NCI-H2029 (cell line): ENCODE data around the gene DNAJC9.
A peak's percentile ranks its signal among the peaks of the same experiment; 100 is the strongest.
"Not testable (repeated sequence)": the region's sequence is repeated elsewhere in the genome, so short reads cannot be mapped to it uniquely, and the experiment has no call there.

Experiments used
- DNase-seq: peaks from one replicate; lab custom pipeline; 2025; lab: John Stamatoyannopoulos, UW

DNAJC9 gene

DNA sequence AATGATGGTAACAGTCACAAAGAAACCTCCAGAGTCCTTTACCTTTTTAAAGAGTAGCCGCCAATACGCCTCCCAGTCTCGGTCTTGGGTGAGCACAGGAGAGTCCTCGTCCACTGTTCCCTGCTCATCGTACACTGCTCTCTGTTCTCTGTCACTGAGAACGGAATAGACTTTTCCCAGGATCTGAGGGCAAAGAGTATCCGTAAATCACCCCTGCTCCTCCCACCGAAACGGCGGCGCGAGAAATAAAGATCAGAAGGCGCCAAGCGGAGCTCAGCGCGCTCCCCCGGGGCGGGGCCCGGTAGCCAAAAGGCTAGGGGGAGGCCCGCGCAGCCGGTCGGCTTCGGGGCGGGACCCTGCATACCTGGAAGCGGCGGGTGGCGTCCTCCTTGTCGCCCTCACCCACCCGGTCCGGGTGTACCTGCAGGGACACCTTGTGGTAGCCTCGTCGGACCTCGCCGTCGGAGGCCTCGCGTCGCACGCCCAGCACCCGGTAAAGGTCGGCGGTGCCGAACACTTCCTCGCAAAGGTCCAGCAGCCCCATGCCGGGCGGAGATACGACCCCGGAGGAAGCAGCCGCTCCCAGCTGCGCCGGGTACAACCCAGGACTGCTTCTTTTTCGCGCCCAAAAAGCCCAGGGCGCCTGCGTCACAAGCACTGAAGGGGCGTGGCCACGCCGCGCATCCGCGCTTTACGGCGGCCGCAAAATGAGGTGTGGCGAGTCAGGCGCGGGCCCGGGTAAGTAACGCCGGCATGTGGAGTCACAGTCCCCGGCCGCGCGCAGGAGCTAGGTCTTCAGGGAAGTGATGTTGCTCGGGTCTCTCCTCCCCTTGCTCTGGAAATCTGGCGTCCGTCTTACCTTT, at the start of gene DNAJC9:
TSS of gene DNAJC9 (minus strand) at position 610 of the 863 bp plus-strand sequence. CDS start at position 544, 66 bp downstream.
- peak; percentile 68 for DNase-seq

DNA sequence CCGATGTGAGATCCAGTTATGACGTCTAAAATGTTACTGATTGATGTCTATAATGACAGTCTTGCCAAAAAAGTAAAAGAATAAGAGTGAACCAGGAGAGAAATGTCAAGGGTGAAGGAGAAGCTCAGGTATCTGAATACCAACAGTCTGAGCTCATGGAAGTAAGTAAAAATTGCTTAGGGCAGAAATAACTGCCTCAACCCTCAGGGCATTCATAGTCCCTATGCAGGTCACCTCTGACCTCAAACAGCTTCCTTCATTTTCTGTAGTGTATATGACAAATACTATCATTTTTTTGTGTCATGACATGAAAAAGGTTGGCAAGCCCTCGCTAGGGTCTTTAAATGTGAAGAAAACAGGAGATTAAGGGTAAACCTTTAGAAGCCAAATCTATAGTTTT, 46.4 kb upstream of the DNAJC9 start:
- no peak for DNase-seq

DNA sequence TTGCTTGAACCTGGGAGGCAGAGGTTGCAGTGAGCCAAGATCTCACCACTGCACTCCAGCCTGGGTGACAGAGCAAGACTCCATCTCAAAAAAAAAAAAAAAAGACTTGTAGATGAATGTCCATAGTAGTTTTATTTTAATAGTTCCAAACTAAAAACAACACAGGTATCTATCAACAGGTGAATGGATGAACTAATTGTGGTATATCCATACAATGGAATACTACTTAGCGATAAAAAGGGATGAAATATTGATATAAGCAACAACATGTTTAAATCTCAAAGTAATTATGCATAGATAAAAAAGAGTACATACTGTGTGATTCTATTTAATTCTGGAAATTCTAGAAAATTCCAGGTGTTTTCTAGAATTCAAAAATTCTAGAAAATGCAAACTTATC, 42.9 kb upstream of the DNAJC9 start:
- no peak for DNase-seq

- no peak for DNase-seq
These were observed 40.4 kb upstream of the DNAJC9 start for GRCh38 chr10:73287441-73287840.

DNA sequence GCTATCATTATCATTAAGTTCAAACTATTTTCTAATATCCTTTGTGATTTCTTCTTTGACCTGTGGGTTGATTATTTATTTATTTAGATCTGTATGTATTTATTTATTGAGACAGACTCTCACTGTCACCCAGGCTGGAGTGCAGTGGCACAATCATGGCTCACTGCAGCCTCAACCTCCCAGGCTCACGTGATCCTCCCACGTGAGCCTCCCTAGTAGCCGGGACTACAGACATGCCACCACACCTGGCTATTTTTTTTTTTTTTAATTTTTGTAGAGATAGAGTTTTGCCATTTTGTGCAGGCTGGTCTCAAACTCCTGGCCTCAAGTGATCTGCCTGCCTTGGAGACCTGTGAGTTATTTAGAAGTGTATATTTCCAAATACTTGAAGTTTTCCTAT, 34.0 kb upstream of the DNAJC9 start:
- DNase-seq = no peak

- DNase-seq = no peak
These were observed 17.4 kb upstream of the DNAJC9 start for GRCh38 chr10:73264423-73264822.

DNA sequence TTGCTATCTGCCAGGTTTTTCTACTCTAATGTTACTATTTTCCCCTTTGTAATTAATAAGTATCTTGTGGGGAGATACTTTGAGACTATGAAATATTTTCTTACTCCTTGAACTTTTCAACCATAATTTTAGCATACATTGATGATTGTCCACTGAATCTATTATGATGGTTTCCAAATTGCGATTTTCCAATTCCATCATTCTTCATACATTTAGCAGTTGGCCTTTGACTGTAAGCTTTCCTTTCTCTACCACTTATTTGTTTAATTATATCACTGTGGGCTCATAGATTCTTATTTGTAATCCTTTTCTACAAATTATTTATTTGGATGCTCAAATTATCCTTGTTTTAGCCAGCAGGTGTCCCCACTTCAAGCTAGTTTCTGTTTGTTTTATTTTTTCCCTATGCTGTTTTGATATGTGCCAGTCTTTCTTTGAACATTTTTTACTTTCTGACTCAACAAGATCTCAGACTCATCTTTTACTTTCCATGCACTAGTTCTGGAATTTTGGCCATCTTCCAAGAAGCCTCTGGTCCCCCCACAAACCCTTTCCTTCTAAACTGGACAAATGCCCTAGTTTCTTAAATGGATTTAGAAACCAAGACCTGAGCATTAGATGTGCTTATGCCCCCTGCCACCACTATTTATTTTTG, 16.8 kb upstream of the DNAJC9 start:
- no peak for DNase-seq

DNA sequence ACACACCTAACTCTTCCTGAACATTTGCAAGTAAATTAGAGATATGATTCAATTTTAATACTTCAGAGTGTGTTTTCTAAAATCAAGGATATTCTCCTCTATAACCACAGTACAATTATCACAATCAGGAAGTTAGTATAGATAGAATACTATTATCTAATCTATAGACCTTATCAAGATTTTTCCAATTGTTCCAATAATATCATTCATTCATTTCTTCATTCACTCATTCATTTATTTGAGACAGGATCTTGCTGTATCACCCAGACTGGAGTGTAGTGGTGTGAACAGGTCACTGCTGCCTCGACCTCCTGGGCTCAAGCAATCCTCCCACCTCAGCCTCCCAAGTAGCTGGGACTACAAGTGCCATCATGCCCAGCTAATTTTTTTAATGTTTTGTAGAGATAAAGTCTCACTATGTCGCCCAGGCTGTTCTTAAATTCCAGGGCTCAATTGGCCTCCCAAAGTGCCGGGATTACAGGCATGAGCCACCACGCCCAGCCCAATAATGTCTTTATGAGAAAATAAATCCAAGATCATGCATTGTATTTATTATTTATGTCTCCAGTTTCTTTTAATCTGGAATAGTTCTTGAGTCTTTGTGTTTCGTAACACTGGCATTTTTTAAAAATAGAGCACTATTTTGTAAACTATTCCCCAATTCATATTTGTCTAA, 16.0 kb upstream of the DNAJC9 start:
- DNase-seq = no peak

DNA sequence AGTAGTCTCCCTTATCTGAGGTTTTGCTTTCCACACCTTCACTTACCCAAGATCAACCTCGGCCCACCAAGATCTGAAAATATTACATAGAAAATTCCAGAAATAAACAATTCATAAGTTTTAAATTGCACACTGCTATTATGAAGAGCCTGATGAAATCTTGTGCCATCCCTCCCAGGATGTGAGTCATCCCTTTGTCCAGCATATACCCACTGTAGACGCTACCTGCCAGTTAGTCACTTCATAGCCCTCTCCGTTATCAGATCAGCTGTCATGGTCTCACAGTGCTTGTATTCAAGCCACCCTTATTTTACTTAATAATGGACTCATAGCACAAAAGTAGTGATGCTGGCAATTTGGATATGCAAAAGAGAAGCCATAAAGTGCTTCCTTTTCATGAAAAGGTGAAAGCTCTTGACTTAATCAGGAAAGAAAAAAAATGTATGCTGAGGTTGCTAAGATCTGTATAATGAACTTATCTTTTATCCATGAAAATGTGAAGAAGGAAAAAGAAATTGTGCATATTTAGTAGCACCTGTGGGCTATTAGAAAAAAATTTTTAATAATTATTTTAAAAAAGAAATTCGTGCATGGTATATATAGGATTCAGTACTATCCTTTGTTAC, 15.2 kb upstream of the DNAJC9 start:
- no peak for DNase-seq

DNA sequence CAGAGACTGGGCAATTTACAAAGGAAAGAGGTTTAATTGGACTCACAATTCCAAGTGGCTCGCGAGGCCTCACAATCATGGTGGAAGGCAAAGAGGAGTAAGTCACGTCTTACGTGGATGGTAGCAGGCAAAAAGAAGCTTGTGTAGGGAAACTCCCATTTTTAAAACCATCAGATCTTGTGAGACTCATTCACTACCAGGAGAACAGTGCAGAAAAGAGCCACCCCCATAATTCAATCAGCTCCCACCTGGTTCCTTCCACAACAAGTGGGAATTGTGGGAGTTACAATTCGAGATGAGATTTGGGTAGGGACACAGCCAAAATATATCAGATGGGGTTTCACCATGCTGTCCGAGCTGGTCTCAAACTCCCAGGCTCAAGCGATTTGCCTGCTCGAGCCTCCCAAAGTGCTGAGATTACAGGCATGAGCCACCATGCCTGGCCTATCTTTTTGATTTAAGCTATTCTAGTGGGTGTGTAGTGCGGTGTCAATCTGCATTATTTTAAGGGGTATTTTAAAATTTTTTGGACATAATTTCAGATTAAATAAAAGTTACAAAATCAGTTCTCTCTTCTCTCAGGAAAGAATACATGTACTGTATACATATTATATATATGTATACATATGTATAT, 14.4 kb upstream of the DNAJC9 start:
- no peak for DNase-seq

GRCh38 chr10:73258612-73259011, 11.6 kb upstream of the DNAJC9 start:
- not testable (repeated sequence) for DNase-seq

DNA sequence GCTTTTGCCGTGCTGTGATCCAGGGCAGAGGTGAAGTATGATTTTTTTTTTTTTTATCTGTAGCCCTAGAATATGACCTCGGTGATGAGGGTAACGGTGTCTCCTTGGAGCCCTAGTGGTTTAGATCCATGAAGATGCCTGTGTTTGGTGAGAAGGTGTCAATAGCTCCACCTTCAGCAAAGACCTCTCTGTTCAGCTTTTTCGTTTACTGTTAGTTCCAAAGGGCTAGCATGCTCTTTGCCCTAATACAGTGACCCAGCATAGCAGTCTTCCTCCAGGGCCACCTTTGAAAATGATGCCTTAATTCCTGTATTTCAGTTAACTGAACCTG, 6.1 kb upstream of the DNAJC9 start:
- no peak for DNase-seq

- DNase-seq = peak; percentile 87
These were observed 5.6 kb upstream of the DNAJC9 start, which contains the start of gene MRPS16 for GRCh38 chr10:73252445-73253224. TSS of gene MRPS16 (minus strand) at chr10:73252644. CDS start at chr10:73252482, 162 bp downstream.

GRCh38 chr10:73251683-73252444, 4.8 kb upstream of the DNAJC9 start:
- no peak for DNase-seq

GRCh38 chr10:73248259-73248724, 1.2 kb upstream of the DNAJC9 start:
- DNase-seq = no peak

DNA sequence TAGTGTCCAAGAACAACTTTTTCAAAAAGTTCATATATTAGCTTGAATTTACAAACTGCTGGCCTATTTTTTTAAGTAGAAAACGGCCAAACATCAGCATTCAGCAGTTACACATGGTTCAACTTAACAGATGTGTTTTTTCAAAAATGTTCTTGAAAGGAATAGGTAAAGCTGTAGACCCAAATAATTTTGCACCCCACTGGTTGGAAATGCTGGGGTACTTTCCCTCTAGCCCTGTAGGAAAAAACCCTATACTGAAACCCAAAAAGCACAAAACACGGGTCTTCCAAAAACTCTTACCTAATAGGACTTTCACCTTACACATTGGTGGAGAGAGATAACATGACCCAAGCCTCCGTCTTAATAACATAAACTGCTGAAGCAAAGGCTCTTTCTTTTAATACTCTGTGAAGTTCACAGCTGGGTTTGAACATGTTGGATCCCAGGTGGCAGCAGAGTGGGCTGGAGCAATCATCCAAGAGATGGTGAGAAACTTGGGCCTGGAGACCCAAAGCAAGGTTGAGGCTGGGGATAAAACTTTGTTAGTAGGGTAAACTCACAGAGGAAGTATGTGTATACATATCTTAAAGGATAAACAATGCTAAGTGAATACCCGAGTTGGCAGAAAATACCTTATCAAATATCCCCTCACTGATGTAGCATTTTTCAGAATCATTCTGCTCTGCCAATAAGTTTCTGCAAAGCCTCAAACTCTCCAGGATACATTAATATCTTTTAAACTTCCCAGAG, 629 bp upstream of the DNAJC9 start:
- DNase-seq = no peak

DNA sequence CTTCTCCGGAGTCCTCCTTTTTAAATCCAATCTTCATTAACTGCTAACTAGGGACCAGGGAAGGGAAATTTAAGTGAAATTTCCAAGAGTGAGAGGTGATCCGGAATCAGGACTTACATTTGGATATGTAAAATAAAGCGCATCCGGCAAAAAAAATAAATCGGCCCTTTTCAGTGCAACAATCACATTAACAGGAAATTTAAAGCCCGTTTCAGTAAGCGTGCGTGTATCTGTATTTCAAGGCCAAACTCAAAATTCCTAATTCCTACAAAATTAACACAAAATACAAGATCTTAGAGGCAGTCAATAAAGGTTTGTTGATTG, 771 bp downstream of the DNAJC9 start:
- DNase-seq = no peak

- DNase-seq = no peak
These were observed 2.1 kb downstream of the DNAJC9 start for GRCh38 chr10:73244866-73245477.

GRCh38 chr10:73239908-73240307, 7.1 kb downstream of the DNAJC9 start:
- no peak for DNase-seq
